ENCODE results near the gene SLC7A9.

GRCh38 chr19:32869966-32870573 is 503 bp upstream of the SLC7A9 start:
- no peak for TF ChIP-seq POLR2AphosphoS5 (IDR thresholded peaks at IDR 0.05)
- TF ChIP-seq CTCF (IDR thresholded peaks at IDR 0.05): no peak
- TF ChIP-seq POLR2A (IDR thresholded peaks at IDR 0.05): no peak
- TF ChIP-seq EP300 (IDR thresholded peaks at IDR 0.05): no peak
